Adrenal gland (tissue), 12 donors: Measurements from ENCODE around the gene CDK14. TPM values are rescaled to one million over a fixed set of nuclear protein-coding genes. Genes with fewer than 3 reads are reported as not detected.

Source experiments
- DNase-seq, 7 donors: peaks; one replicate each; pipeline ENCODE4 v3.0.0-alpha.2; 2019 to 2020
- H3K27ac ChIP-seq, 5 donors: fragments of 200-600 bp; sonication (generic) in 4 of 5; 1 replicate in 3 of 5; 2 replicates in 2 of 5; pipeline versions ENCODE4 v1.5.1 to v1.8.0; 2016 to 2020; ENCODE audit warnings: mild to moderate bottlenecking in 1 of 5
- H3K27me3 ChIP-seq: fragments of 200-600 bp; 2 replicates; pipeline ENCODE4 v1.8.0; 2021
- H3K36me3 ChIP-seq, 2 donors: fragments of 200-600 bp; replicated peaks in 1 of 2; 1 replicate in 1 of 2; 2 replicates in 1 of 2; pipeline versions ENCODE4 v1.5.1 to v1.8.0; 2018 to 2022
- H3K4me1 ChIP-seq, 2 donors: fragments of 200-600 bp; replicated peaks in 1 of 2; 1 replicate in 1 of 2; 2 replicates in 1 of 2; pipeline versions ENCODE4 v1.5.1 to v1.8.0; 2018 to 2021
- H3K4me3 ChIP-seq, 4 donors: fragments of 200-600 bp; sonication (generic) in 3 of 4; one replicate each; pipeline ENCODE4 v1.5.1; 2016 to 2018
- H3K9me3 ChIP-seq, 3 donors: fragments of 200-600 bp; sonication (generic) in 1 of 3; replicated peaks in 1 of 3; 1 replicate in 2 of 3; 2 replicates in 1 of 3; pipeline versions ENCODE4 v1.5.1 to v1.8.0; 2016 to 2021
- POLR2A ChIP-seq, 2 donors: fragments of 450-650 bp; IDR thresholded peaks; one replicate each; pipeline ENCODE4 v1.6.1; 2017; ENCODE audit warnings: antibody characterized with exemption in 2 of 2, mild to moderate bottlenecking in 2 of 2, moderate library complexity in 1 of 2
- WGBS, 4 donors: extraction: QIAGEN DNeasy Blood & Tissue Kit in 2 of 4; methylation state at CpG; one replicate each; pipeline versions ENCODE4 v1.1.5 to v1.1.7; 2013 to 2017; 5-methylcytosine and 5-hydroxymethylcytosine counted together
- intact Hi-C, 2 donors: fragments of 100-400 bp; cut with DNase I; formaldehyde crosslinking; loops; one replicate each; pipeline versions ENCODE4 v1.14.1 to v1.15.0; 2022 to 2023
- polyA plus RNA-seq, 3 donors: library from polyadenylated mRNA; stranded (reverse); fragments of 200-250 nt in 2 of 3; fragments of 350-450 nt in 1 of 3; fragmentation: Illumina TruSeq in 1 of 3; extraction: RNeasy Lipid Tissue Mini Kit (QIAGEN cat#74804) in 1 of 3; gene quantifications; one replicate each; pipeline ENCODE4 v1.2.3, GENCODE V29; 2013 to 2014
- total RNA-seq, 9 donors: library from RNA; depleted of rRNA in 4 of 9; stranded (reverse); fragments of >200 nt in 4 of 9; fragments of 120-200 nt in 1 of 9; fragmentation: NEBNext Ultra II Directional in 1 of 9; extraction: Animal tissue kit (Norgen Biotek cat#: 25700) in 1 of 9; gene quantifications; one replicate each; pipeline versions ENCODE4 v1.1.0 to v1.2.4, GENCODE V29; 2013 to 2023
- TF ChIP-seq, protein P1 (sequence below), 6 experiments: fragments of 450-650 bp in 4 of 6; fragments of 200-600 bp in 2 of 6; sonication (generic) in 1 of 6; IDR thresholded peaks; 1 replicate in 5 of 6; 2 replicates in 1 of 6; pipeline versions ENCODE4 v1.5.1 to v1.8.0; 2016 to 2021; ENCODE audit warnings: antibody characterized with exemption in 6 of 6, mild to moderate bottlenecking in 2 of 6, moderate library complexity in 1 of 6
- donor health status: healthy with polysubstance abuse.
- donor health status: Bipolar disorder and iron deficiency.
- donor health status: DM: yes; HTN: yes; CAD: no.
- donor health status: DM: no; HTN: no; CAD: no.
- donor health status: DM: no; HTN: no; CAD: no.
- donor health status: DM: yes; HTN: yes; CAD: no.

Gene CDK14
- total and polyA plus RNA-seq, 12 donors: 1.9 to 14.5 (median 7.6) TPM

DNA sequence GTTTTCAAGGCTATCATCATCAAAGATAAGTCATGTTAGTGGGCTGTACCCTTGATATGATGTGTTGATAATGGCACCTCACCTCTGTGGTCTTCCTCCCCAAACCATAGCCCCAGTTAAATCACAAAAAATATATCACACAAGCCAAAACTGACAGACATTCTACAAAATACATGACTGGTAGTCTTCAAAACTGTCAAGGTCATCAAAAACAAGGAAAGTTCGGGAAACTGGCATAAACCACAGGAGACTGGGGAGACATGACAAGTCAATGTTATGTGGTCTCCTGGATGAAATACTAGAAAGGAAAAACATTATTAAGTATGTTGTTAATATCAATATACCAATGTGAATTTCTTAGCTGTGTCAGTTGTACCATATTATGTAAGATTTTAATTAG is 388.6 kb downstream of the CDK14 start:
- WGBS, 4 donors: 56 to 81% (median 69%) methylated on average over 1 of the region's 1 CpG
- H3K27ac ChIP-seq: no peak overlapping the region
- no peaks in the 10 kb centered on the region for H3K36me3 ChIP-seq
- peaks cover 0 to 12% (median 0%) of the 10 kb centered on the region in 3 donors for H3K9me3 ChIP-seq
- H3K4me3 ChIP-seq: no peak overlapping the region
- intact Hi-C loops: no loop called here
- no peak for DNase-seq
- no peaks in the 10 kb centered on the region for H3K4me1 ChIP-seq
- no peak for TF ChIP-seq POLR2A (IDR thresholded peaks at IDR 0.05)
- TF ChIP-seq, protein P1, sequence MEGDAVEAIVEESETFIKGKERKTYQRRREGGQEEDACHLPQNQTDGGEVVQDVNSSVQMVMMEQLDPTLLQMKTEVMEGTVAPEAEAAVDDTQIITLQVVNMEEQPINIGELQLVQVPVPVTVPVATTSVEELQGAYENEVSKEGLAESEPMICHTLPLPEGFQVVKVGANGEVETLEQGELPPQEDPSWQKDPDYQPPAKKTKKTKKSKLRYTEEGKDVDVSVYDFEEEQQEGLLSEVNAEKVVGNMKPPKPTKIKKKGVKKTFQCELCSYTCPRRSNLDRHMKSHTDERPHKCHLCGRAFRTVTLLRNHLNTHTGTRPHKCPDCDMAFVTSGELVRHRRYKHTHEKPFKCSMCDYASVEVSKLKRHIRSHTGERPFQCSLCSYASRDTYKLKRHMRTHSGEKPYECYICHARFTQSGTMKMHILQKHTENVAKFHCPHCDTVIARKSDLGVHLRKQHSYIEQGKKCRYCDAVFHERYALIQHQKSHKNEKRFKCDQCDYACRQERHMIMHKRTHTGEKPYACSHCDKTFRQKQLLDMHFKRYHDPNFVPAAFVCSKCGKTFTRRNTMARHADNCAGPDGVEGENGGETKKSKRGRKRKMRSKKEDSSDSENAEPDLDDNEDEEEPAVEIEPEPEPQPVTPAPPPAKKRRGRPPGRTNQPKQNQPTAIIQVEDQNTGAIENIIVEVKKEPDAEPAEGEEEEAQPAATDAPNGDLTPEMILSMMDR (IDR thresholded peaks at IDR 0.05): no peak
- H3K27me3 ChIP-seq: no peaks in the 10 kb centered on the region

DNA sequence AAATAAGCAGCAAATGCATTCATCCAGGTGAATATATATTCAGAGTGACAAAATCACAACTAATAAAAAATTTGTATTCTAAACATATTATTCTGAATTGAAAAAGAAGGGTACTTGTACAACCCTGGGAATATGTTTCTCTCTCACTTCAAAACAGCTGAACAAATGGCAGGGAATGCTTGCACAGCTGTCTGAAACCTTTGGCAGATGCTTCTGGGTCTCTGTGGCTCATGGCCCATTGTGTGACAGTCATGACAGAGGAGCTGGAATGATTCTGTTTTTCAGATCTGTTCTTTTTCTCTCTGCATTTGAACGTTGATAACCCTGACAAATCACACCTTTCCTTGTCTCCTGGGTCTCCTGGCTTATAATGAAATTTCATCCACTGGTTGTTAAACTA is 392.4 kb downstream of the CDK14 start:
- intact Hi-C loops: no loop called here
- Histone ChIP-seq H3K9me3 (no peaks in the 10 kb centered on the region), H3K36me3 (no peaks in the 10 kb centered on the region), H3K4me3 (no peak overlapping the region), H3K4me1 (no peaks in the 10 kb centered on the region), H3K27ac (no peak overlapping the region), H3K27me3 (no peaks in the 10 kb centered on the region)
- WGBS, 4 donors: 43 to 67% (median 63%) methylated on average over 1 of the region's 1 CpG
- no peak for DNase-seq
- TF ChIP-seq, protein P1 (IDR thresholded peaks at IDR 0.05): no peak
- TF ChIP-seq POLR2A (IDR thresholded peaks at IDR 0.05): no peak

DNA sequence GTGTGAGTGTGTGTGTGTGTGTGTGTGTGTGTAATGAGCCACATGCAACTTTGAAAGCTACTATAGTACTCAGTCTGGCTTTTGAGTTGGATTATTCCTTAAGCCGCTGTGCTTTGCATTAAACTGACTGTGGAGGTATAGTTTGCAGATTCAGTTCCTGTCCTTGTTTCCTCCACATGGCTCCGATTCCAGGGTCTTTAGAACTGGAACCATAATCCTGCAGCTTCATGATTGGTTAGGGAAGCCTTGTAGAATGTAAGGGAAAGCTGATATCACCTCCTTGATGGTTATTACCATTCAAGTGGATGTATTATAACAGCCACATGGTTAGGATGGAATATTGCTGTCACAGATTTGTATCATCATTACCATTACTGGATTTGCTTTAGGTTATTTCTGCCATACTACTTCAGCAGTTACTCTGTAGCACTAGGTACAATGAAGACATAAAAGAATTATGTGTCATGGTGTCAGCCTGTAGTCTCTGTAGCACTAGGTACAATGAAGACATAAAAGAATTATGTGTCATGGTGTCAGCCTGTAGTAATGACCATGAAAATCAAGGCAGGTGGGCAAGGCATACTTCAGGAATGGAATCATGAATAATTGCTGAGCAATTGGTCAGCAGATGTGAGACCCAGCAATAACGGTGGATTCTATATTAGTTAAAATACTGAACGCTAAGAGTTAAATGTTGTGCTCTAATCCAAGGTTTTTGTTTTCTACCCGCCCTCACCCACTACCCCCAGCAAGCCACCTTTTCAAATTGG is 393.1 kb downstream of the CDK14 start:
- intact Hi-C loops: no loop called here
- WGBS, 4 donors: 89 to 93% (median 91%) methylated on average over 4 to 5 of the region's 5 CpGs
- no peak for DNase-seq
- Histone ChIP-seq H3K27ac (no peak overlapping the region), H3K36me3 (no peaks in the 10 kb centered on the region), H3K9me3 (no peaks in the 10 kb centered on the region), H3K4me3 (no peak overlapping the region), H3K4me1 (no peaks in the 10 kb centered on the region), H3K27me3 (no peaks in the 10 kb centered on the region)
- TF ChIP-seq, protein P1 (IDR thresholded peaks at IDR 0.05): no peak
- no peak for TF ChIP-seq POLR2A (IDR thresholded peaks at IDR 0.05)

DNA sequence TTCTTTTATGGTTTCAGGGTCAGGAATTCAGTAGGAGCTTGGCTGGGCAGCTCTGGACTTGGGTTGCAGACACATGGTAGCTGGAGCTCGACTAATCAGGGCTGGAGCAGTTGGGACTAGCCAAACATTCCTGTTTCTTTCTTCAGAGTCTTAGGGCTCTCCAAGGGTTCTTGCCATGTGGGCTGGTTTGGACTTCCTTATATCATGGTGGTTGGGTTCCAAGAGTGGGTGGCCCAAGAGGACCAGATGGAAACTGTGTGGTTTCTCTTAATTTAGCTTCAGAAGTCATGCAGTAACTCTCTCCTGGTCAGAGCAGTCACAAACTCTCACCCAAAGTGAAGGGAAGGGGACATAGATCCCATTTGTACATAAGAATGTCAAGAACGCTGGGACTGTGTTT is 398.0 kb downstream of the CDK14 start:
- Histone ChIP-seq H3K4me1 (no peaks in the 10 kb centered on the region), H3K36me3 (no peaks in the 10 kb centered on the region), H3K4me3 (no peak overlapping the region), H3K9me3 (no peaks in the 10 kb centered on the region), H3K27me3 (no peaks in the 10 kb centered on the region), H3K27ac (no peak overlapping the region)
- intact Hi-C loops: no loop called here
- TF ChIP-seq, protein P1 (IDR thresholded peaks at IDR 0.05): no peak
- no peak for TF ChIP-seq POLR2A (IDR thresholded peaks at IDR 0.05)
- 81 to 90% (median 83%) methylated on average over 2 of the region's 2 CpGs for WGBS, 4 donors
- no peak for DNase-seq
